GM12864 (cell line): ENCODE data around the gene EZR.

Experiments used
- DNase-seq: peaks from one replicate; pipeline ENCODE4 v3.0.0-alpha.2; 2011; ENCODE audit warnings: low read depth
- H3K4me3 ChIP-seq: 2 replicates; pipeline ENCODE4 v1.5.1; 2011; ENCODE audit warnings: mild to moderate bottlenecking, low read depth, low read length, control low read depth
- CTCF ChIP-seq: IDR thresholded peaks from 2 replicates; pipeline ENCODE4 v1.5.1; 2011; ENCODE audit warnings: low read depth, mild to moderate bottlenecking, moderate library complexity, low read length, control low read depth, inconsistent platforms; ENCODE audit errors: missing control alignments

Gene EZR

DNA sequence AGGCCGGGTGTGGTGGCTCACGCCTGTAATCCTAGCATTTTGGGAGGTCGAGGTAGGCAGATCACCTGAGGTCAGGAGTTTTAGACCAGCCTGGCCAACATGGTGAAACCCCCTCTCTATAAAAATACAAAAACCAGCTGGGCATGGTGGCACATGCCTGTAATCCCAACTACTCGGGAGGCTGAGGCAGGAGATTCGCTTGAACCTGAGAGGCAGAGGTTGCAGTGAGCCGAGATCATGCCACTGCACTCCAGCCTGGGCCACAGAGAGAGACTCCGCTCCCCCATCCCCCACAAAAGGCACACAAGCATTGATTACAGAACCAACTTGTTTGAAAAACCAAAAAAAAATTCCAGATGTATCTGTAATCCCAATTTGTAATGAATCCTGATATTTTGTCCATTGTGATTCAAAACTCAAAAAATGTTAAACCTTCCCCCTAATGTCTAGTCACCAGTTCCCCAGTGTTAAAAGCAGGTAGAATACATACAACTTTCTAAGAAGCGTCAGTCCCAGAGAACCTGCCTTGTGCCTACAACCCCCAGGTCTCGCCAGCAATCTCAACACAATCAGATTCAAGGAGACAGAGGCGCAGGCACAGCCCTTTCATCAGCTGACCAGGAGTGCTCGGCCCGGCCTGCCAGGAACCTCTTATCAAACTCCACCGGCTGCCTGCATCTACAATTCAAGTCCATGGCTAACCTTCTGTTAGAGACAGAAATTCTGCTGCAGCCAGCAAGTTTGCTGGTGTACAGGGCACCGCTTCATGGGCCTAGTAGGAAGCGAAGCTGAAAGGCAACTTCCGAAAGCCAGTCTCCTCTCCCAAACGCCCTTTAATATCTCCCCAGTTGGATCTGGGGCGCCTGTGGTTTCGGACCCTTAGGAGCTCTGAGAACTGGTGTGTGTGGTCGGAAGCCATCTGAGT lies 2.1 kb downstream of the EZR start:
- no peak for TF ChIP-seq CTCF
- no peak for DNase-seq
- H3K4me3 ChIP-seq, result peak overlapping the region; percentile 64

GRCh38 chr6:158816329-158816728 lies 2.8 kb downstream of the EZR start:
- no peak for TF ChIP-seq CTCF
- DNase-seq, result no peak
- peak overlapping the region; percentile 64 for H3K4me3 ChIP-seq

DNA sequence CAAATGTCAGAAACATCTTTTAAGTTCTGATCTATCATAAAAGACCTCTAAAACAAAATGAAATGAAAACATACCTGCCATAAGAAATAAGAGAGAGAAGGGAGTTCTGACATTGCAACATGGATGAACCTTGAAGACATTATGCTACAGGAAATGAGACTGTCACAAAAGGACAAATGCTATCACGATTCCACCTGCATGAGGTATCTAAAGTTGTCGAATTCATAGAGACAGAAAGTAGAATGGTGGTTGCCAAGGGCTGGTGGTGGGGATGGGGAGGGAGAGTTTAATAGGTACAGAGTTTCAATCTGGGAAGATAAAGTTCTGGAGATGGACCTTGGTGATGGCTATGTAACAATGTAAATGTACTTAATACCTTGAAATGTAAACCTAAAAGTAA lies 3.3 kb downstream of the EZR start:
- no peak for DNase-seq
- TF ChIP-seq CTCF, result no peak
- peak overlapping the region; percentile 64 for H3K4me3 ChIP-seq

DNA sequence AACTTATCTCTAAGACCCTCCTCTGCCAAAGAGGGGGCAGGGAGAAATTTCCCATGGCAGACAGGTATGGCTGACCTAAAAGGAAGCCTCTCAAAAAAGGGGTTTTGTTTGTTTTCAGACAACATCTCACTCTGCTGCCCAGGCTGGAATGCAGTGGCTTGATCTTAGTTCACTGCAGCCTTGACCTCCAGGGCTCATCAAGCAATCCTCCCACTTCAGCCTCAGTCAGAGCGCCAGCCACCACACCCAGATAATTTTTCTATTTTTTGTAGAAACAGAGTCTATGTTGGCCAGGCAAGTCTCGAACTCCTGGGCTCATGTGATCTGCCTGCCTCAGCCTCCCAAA lies 3.8 kb downstream of the EZR start:
- H3K4me3 ChIP-seq, result peak overlapping the region; percentile 64
- DNase-seq, result no peak
- TF ChIP-seq CTCF, result no peak

- no peak for DNase-seq
- peak overlapping the region; percentile 64 for H3K4me3 ChIP-seq
- TF ChIP-seq CTCF, result no peak
These were observed 6.1 kb downstream of the EZR start for GRCh38 chr6:158813032-158813431.

GRCh38 chr6:158812611-158813010 lies 6.6 kb downstream of the EZR start:
- H3K4me3 ChIP-seq, result peak overlapping the region; percentile 64
- DNase-seq, result no peak
- TF ChIP-seq CTCF, result no peak
